Hindlimb muscle (tissue), 1 donor: ENCODE measurements around the gene SGO2. TPM values are rescaled to one million over a fixed set of nuclear protein-coding genes. Genes with fewer than 3 reads are reported as not detected.
"Not testable (repeated sequence)": the region's sequence is repeated elsewhere in the genome, so short reads cannot be mapped to it uniquely, and the experiment has no call there.

Source experiments
- DNase-seq: peaks from one replicate; pipeline ENCODE4 v3.0.0-alpha.2; 2013
- polyA plus RNA-seq: library from polyadenylated mRNA; unstranded; fragments of 120-200 nt; gene quantifications from one replicate; pipeline ENCODE4 v1.2.1, GENCODE V29; 2013; ENCODE audit not compliant: insufficient read length

SGO2 gene
- polyA plus RNA-seq, 1 donor, result 5.9 TPM

DNA sequence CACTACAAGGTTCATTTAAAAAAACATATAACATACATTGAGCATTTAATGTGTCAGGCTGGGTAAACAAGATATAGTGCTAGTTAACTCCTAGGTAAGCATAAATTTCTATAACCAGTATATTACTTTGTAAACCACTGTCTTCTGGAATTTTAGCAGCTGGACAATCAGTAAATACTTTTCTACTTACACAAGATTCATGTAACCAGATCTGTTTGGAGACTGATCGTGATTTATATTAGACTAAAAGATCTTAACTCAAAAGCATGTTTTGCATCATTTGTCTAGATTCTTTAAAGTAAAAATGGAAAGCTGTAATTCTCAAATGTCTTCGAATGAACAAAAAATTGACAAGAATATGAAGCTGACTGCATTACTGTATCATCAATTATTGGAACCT is 941 bp upstream of the SGO2 start:
- no peak for DNase-seq

DNA sequence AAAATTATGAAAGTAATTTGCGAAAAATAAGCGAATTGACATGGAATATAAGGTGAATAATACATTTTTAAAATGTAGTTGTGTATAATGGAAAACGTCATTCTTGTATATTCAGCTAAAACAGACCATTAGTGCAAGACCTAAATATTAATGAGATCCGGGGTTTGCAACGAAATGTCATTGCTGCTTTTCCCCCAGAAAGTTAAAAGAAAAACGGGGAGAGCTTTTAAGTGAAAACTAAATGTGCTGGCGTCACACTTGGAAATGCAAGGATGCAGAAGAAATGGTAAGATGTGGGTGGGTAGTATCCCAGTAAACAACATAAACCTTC is 491 bp upstream of the SGO2 start:
- DNase-seq, result no peak

DNA sequence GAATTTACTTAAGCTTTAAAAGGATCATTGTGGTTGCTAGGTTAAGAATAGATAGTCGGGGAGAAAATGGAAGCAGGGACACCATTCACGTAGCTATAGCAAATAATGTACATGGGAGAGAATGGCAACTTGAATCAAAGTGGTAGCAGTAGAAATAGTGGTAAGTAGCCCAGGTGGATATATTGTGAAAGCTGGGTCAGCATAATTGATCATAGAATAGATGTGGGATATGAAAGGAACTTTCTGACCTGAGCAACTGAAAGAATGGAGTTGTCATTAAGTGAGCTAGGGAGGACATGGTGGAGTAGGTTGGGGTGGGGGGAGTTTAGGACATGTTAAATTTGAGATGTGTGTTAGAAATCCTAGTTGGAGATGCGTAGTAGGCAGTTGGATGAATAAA is 2.2 kb downstream of the SGO2 start:
- no peak for DNase-seq

DNA sequence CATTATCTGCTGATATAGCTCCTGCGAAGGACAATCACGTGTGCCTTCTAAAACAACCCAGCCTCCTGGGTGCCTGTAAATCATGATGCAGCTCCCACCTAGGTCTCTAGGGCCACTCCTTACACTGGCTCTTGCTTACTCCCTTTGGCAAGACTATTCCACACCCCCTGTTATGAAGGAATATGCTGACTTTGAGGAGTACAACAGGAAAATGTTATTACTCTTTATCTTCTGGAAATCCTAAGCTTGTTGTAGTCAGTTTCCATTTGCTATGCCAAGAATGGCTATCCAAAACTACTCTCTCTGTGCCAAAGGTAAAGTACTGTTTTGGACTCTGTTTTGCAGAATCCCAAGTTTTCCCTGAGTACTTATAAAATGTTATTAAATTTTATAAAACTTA is 7.7 kb downstream of the SGO2 start:
- DNase-seq, result peak; percentile 29

DNA sequence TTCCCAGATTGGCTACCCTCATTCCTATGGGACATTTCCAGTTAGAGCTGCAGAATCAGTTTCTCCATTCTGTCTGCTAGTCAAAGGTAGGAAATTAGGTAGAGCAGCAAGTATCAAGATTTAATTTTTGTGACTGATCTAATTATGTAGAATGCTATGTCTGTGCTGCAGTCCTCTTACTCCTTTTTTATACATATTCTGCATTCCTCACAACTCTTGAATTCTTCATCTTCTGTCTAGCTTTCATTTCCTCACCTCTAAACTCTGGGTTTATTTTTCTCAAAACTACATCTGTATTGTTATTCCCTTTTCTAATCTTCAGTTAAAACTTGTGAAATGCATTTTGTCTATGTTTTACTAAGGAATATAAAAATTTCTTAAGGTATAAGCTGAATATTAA is 8.6 kb downstream of the SGO2 start:
- no peak for DNase-seq

DNA sequence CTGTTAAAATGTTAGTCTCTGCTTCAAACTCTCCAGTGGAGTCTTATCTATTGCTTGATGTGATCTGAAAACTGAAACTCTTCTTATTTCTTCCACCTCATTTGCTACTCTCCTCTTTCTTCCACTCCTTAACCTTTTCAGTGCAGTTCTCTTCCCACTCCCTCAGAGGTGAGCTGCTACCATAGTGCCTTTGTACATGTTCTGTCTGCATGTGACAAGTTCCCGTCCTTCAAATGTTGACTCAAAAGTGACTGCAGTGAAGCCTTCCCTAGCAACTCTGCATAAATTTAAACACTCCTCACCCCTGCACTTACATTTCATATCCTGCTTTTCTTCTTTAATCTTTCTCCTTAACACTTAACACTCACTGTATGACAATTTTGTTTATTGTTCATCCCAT is 12.1 kb downstream of the SGO2 start:
- no peak for DNase-seq

DNA sequence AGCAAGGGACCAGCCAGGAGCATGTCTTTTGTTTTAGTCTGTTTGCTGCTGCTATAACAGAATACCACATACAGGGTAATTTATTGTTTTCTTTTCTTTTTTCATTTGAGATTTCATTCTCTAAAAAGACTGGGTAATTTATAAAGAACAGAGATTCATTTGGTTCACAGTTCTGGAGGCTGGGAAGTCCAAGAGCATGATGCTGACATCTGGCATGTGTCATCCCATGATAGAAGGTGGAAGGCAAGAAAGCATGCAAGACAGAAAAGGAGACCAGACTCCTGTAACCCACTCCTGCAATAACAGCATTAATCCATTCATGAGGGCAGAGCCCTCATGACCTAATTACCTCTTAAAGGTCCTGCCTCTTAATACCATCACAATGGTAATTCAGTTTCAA is 14.8 kb downstream of the SGO2 start:
- no peak for DNase-seq

DNA sequence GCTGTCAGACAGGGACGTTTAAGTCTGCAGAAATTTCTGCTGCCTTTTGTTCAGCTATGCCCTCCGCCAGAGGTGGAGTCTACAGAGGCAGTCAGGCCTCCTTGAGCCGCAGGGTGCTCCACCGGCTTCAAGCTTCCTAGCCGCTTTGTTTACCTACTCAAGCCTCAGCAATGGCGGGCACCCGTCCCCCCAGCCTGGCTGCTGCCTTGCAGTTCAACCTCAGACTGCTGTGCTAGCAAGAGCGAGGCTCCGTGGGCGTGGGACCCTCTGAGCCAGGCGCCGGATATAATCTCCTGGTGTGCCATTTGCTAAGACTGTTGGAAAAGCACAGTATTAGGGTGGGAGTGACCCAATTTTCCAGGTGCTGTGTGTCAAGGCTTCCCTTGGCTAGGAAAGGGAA is 40.6 kb downstream of the SGO2 start:
- DNase-seq, result not testable (repeated sequence)

DNA sequence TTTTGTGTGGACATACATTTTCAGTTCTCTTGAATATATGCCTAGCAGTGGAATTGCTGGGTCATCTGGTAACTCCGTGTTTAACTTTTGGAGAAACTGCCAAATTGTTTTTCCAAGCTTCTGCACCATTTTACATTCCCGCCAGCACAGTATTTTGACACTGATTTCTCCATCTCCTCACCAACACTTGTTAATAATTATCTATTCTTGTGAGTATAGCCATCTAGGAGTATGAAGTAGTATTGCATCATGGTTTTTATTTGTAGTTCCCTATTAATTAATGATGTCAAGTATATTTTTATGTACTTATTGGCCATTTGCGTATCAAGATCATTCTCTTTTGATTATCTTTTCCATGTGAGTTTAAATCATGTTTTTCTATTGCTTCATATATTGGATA is 41.9 kb downstream of the SGO2 start:
- no peak for DNase-seq

DNA sequence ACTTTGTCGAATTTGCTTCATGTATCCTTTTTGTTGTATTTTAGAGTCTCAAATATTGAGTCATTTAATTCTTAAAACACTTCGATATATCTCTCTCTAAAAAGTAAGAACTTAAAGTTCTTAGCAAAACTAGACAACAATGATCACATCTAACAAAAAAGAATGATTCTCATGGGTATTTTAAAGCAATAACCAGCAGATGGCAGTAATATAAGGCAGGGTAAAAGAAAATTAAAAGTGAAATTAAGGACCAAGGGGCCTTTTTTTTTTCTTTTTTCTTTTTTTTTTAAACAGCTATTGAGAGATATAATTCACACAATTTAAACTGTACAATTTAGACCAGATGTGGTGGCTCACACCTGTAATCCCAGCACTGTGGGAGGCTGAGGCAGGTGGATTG is 50.0 kb downstream of the SGO2 start:
- DNase-seq, result no peak

DNA sequence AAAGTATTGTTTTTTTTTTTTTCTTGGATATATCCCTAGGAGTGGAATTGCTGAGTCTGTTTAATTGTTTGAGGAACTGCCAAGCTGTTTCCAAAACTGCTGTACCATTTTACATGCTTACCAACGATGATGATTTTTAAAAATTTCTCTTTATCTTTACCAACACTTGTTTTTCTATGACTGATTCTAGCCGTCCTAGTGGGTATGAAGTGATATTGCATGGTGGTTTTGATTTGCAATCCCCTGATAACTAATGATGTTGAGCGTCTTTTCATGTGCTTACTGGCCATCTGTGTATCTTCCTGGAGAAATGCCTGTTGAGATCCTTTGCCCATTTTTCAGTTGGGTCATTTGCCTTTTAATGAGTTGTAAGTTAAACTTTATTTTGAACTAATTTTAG is 51.0 kb downstream of the SGO2 start:
- no peak for DNase-seq

DNA sequence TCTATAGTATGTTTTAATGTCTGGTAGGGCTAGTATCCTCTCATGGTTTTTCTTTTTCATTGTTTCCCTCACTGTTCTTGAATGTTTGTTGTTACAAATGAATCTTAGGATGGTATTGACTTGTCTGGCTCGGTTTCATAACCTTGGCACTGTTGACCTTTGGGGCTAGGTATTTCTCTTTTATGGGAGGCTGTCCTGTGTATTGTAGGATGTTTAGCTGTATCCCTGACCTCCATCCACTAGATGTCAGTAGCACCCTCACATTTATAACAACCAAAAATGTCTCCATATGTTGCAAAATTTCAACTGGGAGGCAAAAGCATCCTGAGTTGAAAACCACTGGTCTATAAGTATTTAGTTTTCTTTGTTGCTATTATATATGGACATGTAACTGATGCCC is 52.8 kb downstream of the SGO2 start:
- no peak for DNase-seq

DNA sequence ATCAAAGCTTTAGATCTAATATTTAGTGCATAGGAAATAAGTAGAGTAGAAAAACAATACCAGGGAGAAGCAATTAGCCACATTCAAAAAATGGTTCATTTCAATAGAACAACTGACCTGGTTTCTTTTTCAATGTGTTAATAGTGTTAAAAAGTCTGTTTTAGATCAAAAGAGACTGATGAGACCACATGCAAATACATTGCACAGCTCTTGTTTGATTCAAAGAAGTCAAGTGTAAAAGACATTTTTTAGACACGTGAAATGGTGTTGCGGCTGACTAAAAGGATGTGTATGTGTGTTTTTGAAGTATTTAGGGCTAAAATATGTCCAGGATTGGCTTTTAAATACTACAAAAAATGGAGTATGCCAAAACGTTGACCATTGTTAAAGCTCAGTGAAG is 58.6 kb downstream of the SGO2 start:
- DNase-seq, result no peak

DNA sequence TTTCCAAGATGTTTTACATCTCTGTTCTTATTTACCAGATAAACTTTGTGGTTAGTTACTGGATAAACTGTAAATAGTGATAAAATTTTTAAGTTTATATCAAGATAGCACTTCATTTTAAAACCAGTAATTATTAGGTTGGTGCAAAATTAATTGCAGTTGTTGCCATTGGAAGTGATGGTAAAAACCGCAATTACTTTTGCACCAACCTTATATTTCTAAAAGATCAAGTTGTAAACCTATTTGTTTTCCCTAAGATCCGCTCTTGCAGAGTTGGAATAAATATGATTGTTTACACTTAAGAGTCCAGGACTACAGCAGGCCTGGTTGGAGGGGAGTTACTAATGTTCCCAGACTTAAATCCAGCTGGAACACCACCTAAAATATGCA is 59.3 kb downstream of the SGO2 start:
- no peak for DNase-seq

DNA sequence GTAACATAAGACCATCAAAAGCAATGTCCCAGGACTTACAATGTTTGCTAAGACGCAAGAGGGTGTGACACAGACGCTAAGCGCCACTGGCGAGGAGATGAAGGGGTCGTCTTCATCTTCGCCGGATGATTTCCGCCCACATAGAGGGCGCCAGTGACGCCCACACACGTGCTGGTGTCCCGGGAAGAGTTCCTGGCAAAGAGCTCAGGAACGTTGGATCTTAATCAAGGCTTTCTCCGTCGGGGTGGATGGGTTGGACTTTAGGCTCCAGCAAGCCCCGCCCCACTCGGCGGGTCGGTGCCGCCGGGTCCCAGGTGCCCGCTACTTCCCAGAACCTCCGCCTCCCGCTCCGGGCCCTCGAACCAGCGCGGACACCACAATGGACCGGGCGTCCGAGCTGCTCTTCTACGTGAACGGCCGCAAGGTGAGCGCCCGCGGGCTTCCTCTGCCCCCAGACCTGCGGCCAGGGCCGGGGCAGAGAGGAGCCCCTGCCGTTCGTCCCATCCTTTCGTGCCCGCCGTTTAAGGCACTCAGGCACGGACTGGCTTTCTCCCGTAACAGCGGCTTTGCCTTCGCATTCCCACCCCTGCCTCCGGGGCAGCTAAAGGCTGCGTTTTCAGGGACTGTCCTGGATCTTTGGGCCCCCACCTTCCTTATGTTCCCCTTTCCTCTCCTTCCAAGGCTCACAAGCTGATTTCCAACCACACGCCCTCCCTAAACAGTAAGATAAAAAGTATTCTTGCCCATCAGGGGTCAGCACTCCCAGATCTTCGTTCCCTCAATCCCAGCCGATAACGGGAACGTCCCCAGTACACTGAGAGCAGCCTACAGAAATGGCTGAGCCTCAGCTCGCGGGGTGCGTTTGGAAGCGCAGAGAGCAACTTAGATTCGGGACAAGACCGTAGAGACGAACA is 60.0 kb downstream of the SGO2 start, which contains the start of gene AOX1:
TSS of gene AOX1 (plus strand) at position 285 of the 914 bp plus-strand sequence. CDS start at position 380, 95 bp downstream.
- DNase-seq, result peak; percentile 70

DNA sequence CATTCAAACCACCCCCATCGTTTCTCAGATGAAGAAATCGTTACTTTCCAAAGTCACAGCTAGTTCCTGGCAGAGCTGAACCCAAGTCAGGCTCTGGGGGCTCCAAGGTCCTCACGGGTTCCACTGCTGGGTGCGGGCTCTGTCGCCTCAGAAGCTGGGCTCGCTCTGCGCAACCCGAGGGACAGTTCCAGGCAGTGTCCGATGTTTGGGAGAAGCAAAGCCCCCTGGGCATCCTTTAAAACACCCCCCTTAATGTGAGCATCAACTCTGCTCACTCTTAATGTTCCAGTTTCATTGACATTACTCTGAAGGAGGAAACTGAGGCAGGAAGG is 60.6 kb downstream of the SGO2 start:
- DNase-seq, result no peak

DNA sequence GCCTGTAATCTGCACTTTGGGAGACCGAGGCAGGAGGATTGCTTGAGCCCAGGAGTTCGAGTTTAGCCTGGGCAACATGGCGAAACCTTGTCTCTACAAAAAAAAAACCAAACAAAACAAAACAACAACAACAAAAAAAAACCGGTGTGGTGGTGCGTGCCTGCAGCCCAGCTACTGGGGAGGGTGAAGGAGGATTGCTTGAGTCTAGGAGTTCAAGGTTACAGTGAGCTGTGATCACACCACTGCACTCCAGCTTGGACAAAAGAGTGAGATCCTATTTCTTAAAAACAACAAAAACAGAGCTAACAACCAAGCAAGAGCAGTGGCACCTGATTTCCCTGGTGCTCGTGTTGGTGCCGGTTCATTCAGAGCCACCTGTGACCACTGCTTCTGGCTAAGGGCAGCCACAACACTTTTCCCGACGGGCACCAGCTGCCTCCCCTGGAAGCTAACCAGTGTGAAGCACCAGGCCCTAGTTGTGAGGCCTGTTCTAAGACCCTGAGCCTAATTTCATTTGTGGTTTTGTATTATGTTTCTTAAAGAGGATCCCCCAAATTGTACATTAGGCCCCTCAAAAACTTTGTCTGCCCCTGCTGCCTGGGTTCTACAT is 61.1 kb downstream of the SGO2 start:
- DNase-seq, result no peak

DNA sequence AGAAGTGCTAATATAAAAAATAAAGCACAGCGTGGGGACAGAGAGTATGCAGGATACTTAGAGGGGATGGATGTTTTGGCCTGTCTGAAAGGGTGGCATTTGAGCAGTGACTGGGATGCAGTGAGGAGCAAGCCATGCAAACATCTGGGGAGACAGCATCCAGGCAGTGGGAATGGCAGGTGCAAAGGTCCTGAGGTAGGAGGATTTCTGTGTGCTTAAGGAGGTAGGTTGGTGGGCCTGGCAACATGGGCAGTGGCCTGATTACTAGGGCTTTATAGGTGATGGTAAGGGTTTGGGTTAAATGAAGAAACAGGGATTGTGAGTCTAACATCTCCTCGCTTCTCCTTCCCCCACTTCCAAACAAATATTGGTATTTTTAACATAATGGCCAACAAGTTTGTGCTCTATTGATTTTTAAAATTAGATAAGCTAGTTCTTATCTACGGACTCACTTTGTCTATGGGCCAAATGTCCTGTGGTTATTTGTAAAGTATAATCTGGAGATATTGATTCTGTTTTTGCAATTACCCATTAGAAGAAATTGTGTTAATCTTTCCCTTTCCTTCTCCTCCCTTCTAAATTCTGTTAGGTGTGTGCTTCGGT is 62.2 kb downstream of the SGO2 start:
- no peak for DNase-seq

DNA sequence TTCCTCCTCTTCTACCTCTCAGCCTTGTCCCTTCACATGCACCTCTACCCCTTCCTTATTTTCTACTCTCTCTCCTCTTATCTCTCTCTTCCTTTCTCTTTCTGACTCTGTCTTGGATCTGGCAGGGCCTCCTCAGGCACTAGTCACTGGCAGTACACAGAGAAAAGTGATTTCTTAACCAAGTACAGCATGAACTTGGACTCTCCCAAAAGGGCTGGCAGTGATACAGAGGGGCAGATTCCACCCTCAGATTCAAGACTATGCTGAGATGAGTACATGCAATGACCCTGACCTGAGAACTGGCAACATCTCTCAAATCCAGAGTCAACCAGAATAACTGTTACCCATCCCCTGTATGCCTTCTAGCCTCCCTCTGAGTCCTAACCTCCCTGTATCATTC is 64.1 kb downstream of the SGO2 start:
- DNase-seq, result no peak

DNA sequence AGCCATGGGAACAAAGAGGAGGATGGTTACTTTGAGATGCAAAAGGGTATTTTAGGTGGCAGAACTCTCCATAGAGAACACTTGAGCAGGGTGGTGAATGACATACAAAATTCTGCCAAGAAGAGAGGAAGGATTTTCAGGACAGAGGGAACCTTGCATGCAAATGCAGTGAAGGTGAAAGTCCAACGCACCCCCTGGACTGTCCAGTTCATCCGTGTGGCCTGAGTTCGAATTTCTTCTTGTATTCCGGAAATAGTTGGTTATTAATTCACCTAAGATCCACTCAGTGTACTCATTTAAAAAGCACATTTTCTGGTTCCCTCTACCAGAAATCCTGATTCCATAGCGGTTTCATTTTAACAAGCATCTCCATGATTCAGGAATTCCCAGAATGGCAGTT is 65.3 kb downstream of the SGO2 start:
- DNase-seq, result no peak

DNA sequence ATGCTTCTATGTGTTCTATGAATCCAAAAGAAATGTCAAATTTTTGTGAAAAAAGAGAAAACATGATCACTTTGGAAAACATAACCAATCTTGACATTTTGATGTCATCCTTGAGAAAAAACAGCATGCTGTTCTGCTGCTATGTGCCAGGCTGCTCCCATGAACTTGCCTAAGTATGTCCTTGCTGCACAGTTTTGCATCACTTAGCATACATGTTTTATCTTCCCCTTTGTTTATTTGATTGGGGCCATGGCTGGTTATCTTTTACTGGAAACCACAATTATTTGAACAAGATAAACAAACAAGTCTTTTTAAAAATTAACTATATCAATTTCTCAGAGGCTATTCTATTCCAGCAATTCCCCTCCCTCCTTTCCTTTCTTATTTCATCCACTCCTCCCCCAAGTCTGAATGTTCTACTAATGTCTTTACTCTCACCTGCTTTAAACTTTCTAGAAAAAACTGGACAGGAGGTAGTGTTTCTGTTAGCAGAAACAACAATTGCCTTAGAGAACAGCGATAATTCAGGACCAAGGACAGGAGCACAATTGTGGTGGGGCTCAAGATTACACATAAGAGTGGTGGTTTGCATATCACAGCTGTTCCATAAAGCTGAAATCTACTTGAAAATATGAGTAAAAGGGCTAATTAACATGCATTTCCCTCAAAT is 66.5 kb downstream of the SGO2 start:
- no peak for DNase-seq

DNA sequence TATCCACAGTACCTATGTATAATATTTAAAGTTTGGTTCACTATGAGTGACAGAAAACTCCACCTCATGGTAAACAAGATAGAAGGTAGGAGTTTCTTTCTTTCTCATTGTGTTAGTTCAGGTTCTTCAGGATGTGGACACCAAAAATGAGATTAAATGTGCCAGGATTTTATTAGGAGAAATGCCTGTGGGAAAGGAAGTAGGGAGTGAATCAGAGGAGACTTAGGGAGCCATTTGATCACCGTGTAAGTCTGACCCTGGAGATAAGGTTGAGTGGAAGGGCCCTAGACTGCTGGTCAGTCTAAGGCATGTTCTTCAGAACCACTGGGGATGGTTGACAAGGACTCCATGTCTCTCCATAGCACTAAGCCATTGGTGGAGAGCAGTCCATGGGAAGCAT is 67.9 kb downstream of the SGO2 start:
- DNase-seq, result no peak

DNA sequence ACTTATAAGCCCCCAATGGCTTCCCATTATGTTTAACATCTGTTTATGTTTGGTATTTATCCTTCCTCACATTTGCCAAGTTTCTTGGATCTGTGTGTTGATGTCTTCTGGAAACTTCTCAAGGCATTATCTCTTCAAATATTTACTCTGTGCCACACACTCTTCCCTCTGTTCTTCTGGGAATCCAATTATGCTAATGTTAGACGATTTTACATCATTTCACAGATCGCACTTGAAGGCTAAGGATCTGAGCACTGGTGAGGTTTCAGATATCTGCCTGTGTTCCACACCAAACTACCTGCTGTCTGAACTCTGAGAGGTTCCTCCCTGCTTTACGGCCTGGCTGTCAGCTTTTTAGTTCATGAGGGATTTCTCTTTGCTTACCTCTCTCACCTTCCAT is 69.9 kb downstream of the SGO2 start:
- no peak for DNase-seq
